GM21529 (cell line): Measurements from ENCODE around the gene TMLHE.
"Not testable (repeated sequence)": the region's sequence is repeated elsewhere in the genome, so short reads cannot be mapped to it uniquely, and the experiment has no call there.

Source experiments
- ATAC-seq: cut with Tn5 transposase; IDR thresholded peaks from one replicate; pipeline ENCODE4 v1.9.1; 2021; ENCODE audit not compliant: unreplicated experiment

TMLHE gene, protein sequence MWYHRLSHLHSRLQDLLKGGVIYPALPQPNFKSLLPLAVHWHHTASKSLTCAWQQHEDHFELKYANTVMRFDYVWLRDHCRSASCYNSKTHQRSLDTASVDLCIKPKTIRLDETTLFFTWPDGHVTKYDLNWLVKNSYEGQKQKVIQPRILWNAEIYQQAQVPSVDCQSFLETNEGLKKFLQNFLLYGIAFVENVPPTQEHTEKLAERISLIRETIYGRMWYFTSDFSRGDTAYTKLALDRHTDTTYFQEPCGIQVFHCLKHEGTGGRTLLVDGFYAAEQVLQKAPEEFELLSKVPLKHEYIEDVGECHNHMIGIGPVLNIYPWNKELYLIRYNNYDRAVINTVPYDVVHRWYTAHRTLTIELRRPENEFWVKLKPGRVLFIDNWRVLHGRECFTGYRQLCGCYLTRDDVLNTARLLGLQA

DNA sequence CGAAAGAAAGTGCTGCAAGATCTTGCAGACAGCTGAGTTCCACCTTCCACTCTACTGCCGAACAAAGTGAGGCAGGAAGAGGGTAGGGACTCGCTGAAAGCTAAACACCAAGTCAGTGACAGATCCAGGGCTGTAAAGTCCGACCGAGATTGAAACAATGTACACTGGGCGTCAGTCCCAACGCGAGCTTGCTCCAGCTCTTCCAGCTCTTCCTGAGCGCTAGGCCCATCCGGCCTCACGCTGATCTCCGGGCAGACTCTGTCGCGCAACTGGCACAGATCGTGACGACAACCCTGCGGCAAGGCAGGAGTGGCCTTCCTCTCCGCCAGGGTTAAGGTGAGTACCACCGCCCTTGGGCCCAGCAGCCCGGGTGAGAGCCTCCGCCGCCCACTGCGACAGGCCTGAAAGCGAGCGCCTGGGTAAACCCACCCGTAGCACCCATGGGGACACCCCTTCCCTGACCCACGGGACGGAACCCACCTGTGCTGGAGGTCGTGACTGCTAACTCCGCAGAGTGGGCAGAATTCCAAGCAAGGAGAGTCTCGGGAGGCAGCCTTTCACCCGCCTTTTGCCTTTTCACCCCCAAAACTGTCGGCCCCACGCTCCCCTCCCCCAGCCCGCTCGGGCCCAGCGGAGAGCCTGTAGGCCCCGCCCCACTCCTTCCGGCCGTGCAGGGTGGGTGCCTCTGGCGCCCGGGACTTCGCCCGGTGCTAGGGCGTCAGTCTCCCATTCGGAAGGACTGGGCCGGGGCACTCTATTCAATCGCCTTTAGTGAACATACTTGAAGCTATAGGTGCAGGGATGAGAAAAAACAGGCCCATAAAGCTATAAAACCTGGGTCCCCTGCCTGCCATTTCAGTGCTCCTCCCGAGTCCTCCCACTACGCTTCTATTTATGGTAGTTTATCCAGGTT is at the start of gene TMLHE, which contains the start of gene SPRY3:
Gene TMLHE, minus strand, starts transcription at position 641 of the 913 bp plus-strand sequence. CDS start 67,676 bp downstream, outside the sequence.
Gene SPRY3, plus strand, starts transcription at position 275 of the 913 bp plus-strand sequence.
- peak; percentile 90 for ATAC-seq

- ATAC-seq: no peak
These were observed 49.5 kb upstream of the TMLHE start for GRCh38 chrX:155662282-155662681.

GRCh38 chrX:155645180-155645579 is 32.4 kb upstream of the TMLHE start:
- no peak for ATAC-seq

DNA sequence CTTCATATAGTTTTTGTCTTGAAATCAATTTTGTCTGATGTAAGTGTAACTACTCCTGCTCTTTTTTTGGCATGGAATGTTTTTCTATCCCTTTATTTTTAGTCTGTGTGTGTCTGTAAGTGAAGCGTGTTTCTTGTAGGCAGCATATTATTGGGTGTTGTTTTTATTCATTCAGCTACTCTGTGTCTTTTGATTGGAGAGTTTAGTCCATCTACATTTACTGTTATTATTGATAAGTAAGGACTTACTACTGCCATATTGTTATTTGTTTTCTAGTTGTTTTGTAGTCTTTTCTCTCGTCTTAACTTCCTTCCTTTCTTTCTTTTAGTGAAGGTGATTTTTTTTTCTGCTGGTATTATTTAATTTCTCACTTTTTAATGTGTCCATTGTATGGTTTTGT is 30.5 kb upstream of the TMLHE start:
- no peak for ATAC-seq

- not testable (repeated sequence) for ATAC-seq
These were observed 28.6 kb upstream of the TMLHE start for GRCh38 chrX:155641371-155641770.

GRCh38 chrX:155637714-155638113 is 25.0 kb upstream of the TMLHE start:
- ATAC-seq: no peak

- ATAC-seq: not testable (repeated sequence)
These were observed 22.3 kb upstream of the TMLHE start for GRCh38 chrX:155635019-155635418.

DNA sequence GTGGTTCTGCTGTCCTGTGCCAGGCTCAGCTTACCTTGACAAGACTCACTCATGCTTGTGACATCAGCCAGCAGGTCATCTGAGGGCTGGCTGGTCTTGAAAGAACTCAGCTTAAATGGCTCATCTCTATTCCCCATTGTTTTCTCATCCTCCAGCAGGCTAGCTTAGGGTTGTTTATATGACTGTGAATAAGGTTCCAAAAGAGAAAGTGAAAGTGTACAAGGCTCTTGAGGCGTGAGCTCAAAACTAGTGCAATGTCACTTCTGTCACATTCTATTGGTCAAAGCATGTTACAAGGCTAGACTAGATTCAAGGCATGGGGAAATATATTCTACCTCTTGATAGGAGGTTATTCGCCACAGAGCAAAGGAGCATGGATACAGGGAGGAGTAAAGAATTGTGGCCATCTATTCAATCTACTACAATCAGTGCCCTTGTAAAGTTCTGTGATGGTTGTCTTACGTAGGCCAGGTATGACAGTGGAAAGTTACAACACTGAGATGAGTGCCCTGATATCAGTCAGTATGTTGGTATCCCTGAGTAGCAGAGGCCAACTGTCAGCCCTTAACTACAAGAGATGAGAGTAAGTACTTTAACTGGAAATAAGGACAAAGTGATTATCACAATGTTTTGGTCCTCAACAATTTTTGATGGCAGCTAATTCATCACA is 19.8 kb upstream of the TMLHE start:
- no peak for ATAC-seq

DNA sequence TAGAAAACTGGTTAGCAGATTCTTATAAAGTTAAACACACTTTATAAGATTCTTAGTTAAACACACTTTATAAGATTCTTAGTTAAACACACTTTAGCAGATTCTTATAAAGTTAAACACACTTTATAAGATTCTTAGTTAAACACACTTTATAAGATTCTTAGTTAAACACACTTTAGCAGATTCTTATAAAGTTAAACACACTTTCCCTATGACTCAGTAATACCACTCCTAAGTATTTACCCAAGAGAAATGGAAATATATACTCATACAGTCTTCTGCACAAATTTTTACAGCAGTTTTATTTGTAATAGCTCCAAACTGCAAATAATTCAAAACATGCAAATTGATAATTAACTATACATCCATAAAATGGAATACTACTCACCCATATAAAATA is 7.4 kb upstream of the TMLHE start:
- not testable (repeated sequence) for ATAC-seq

DNA sequence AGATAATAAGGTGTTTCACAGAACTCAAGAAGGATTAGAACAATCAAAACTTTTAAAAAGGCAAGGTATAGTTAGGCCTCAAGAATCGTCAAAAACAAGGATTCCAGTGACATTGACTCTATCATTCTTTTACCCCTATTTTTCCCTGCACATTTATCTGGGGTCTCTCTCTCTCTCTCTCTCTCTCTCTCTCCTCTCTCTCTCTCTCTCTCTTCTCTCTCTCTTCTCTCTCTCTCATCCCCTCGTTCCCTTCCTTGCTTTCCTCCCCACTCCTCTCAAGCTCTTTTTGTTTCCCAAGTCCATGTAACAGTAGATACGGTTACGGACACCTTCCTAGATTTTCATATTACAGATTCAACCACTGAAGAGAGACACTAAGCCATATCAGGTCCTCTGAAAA is 3.2 kb upstream of the TMLHE start:
- ATAC-seq: no peak

DNA sequence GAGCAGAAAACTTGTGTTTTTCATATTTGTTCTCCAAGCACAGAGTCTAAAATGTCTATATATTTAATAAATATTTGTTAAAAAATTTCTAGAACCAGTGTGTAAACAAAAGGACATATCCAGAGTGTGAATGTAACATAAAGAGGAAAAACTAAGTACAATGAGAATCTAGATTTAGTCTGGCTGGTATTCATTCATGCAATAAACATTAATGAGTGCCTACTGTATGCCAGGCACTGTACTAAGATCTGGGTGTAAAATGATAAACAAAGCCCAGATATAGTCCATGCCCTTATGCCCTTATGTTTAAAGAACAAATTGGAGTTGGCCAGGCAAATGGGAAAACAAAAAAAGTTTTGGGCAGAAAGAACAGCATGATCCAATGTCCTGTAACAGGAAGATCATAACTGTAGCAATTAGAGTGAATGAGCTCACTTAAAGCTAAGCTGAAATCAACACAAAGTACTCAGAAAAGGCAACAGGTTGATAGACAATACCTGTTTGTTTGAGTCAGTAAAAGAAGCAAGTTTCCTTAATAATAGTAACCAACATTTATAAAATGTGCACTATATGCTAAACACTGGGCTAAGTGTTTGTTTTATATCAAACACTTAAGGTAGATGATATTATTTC is 1.3 kb upstream of the TMLHE start:
- ATAC-seq: no peak

- ATAC-seq: no peak
These were observed 1.4 kb downstream of the TMLHE start for GRCh38 chrX:155611302-155611701.

- ATAC-seq: no peak
These were observed 19.8 kb downstream of the TMLHE start for GRCh38 chrX:155592981-155593380.

- ATAC-seq: no peak
These were observed 20.4 kb downstream of the TMLHE start for GRCh38 chrX:155592331-155592730.

- no peak for ATAC-seq
These were observed 35.1 kb downstream of the TMLHE start for GRCh38 chrX:155577682-155578081.

DNA sequence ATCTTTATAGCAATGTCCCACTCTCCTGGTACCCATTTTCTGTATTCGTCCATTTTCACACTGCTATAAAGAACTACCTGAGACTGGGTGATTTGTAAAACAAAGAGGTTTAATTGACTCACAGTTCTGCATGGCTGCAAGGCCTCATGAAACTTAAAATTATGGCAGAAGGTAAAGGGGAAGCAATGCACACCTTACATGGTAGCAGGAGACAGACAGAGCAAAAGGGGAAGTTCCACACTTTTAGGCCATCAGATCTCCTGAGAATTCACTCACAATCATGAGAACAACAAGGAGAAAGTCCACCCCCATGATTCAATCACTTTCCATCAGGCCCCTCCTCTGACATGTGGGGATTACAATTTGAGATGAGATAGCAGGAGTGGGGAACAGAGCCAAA is 49.7 kb downstream of the TMLHE start:
- ATAC-seq: no peak

- ATAC-seq: no peak
These were observed 67.9 kb downstream of the TMLHE start for GRCh38 chrX:155544881-155545280.

- no peak for ATAC-seq
These were observed 76.9 kb downstream of the TMLHE start for GRCh38 chrX:155535866-155536265.

DNA sequence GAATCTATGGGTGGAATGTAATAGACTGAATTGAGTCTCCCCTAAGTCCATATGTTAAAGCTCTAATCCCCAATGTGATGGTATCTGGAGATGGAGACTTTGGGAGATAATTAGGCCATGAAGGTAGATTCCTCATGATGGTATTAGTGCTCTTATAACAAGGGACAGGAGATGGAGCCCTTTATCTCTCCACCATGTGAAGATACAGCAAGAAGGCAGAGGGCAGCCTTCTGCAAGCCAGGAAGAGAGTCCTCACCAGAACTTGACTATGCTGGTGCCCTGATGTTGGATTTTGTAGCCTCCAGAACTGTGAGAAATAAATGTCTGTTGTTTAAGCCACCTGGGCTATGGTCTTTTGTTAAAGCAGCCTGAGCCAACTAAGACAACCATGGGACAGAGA is 78.0 kb downstream of the TMLHE start:
- no peak for ATAC-seq

- ATAC-seq: not testable (repeated sequence)
These were observed 85.7 kb downstream of the TMLHE start for GRCh38 chrX:155527023-155527422.

- no peak for ATAC-seq
These were observed 98.5 kb downstream of the TMLHE start for GRCh38 chrX:155514225-155514624.
